PC-9 (cell line): ENCODE data around the gene SVOPL. TPM values are rescaled to one million over a fixed set of nuclear protein-coding genes. Genes with fewer than 3 reads are reported as not detected.
A peak's percentile ranks its signal among the peaks of the same experiment; 100 is the strongest.

ENCODE experiments used
- BruUV-seq: library from RNA; stranded (reverse); fragments of 400-500 nt; replicated peaks from 2 replicates; lab custom pipeline; 2021; lab: Mats Ljungman, UMichigan
- CTCF ChIA-PET: fragments of 300-600 bp; sonication (Branson Sonifier 250); formaldehyde crosslinking; loops from one replicate; lab custom pipeline; 2022; ENCODE audit warnings: antibody characterized with exemption; lab: Charles Lee
- POLR2A ChIA-PET: fragments of 300-600 bp; sonication (Branson Sonifier 250); formaldehyde crosslinking; loops from one replicate; lab custom pipeline; 2022; ENCODE audit warnings: antibody characterized with exemption; ENCODE audit not compliant: unreplicated experiment; lab: Charles Lee
- DNase-seq, 2 experiments: peaks; one replicate each; pipeline versions ENCODE4 v3.0.0 to v3.0.0-alpha.2; 2015 to 2022; ENCODE audit warnings: mixed read lengths in 1 of 2
- H2AFZ ChIP-seq: fragments of 200-600 bp; sonication (generic); 2 replicates; pipeline ENCODE4 v1.8.1; 2017; ENCODE audit warnings: antibody characterized with exemption
- H3F3A ChIP-seq: fragments of 200-600 bp; sonication (generic); 2 replicates; pipeline ENCODE4 v1.8.1; 2017; ENCODE audit warnings: antibody characterized with exemption, mild to moderate bottlenecking, low read depth; ENCODE audit not compliant: insufficient read depth
- H3K27ac ChIP-seq: fragments of 200-600 bp; sonication (generic); 2 replicates; pipeline ENCODE4 v1.6.1; 2016; ENCODE audit warnings: mixed run types
- H3K27me3 ChIP-seq: fragments of 200-600 bp; sonication (generic); 2 replicates; pipeline ENCODE4 v1.6.1; 2016; ENCODE audit warnings: low read depth, mixed run types; ENCODE audit not compliant: insufficient read depth
- H3K36me3 ChIP-seq: fragments of 200-600 bp; sonication (generic); 2 replicates; pipeline ENCODE4 v1.6.1; 2016; ENCODE audit warnings: low read depth, mixed run types
- H3K4me1 ChIP-seq: fragments of 200-600 bp; sonication (generic); replicated peaks from 2 replicates; pipeline ENCODE4 v1.6.1; 2016; ENCODE audit warnings: mixed run types; ENCODE audit not compliant: insufficient read depth
- H3K4me2 ChIP-seq: fragments of 200-600 bp; sonication (generic); 2 replicates; pipeline ENCODE4 v1.6.1; 2017; ENCODE audit warnings: mixed run types
- H3K4me3 ChIP-seq: fragments of 200-600 bp; sonication (generic); 2 replicates; pipeline ENCODE4 v1.6.1; 2016; ENCODE audit warnings: mixed run types
- H3K79me2 ChIP-seq: fragments of 200-600 bp; sonication (generic); 2 replicates; pipeline ENCODE4 v1.6.1; 2017; ENCODE audit warnings: low read depth, mixed run types
- H3K9me2 ChIP-seq: fragments of 200-600 bp; sonication (generic); 2 replicates; pipeline ENCODE4 v1.8.1; 2017; ENCODE audit warnings: mild to moderate bottlenecking; ENCODE audit not compliant: insufficient read depth
- H3K9me3 ChIP-seq: fragments of 200-600 bp; sonication (generic); 2 replicates; pipeline ENCODE4 v1.8.1; 2016; ENCODE audit warnings: low read depth; ENCODE audit not compliant: insufficient read depth
- H4K20me1 ChIP-seq: fragments of 200-600 bp; sonication (generic); 2 replicates; pipeline ENCODE4 v1.8.1; 2017; ENCODE audit not compliant: insufficient read depth
- EZH2 ChIP-seq: fragments of 200-600 bp; sonication (generic); IDR thresholded peaks from 2 replicates; pipeline ENCODE4 v1.8.0; 2017; ENCODE audit warnings: antibody characterized with exemption, low read depth
- intact Hi-C: fragments of 100-400 bp; cut with micrococcal nuclease; formaldehyde crosslinking; loops from one replicate; pipeline ENCODE4 v1.10.0; 2022; ENCODE audit not compliant: unreplicated experiment
- total RNA-seq: library from RNA; stranded (reverse); gene quantifications from 2 replicates; pipeline ENCODE4 v1.2.3, GENCODE V29; 2021
- TF ChIP-seq, protein P1 (sequence below): fragments of 200-600 bp; sonication (generic); conservative IDR thresholded peaks from 2 replicates; pipeline ENCODE4 v1.6.1; 2017; ENCODE audit warnings: mixed run types, antibody characterized with exemption, mild to moderate bottlenecking, moderate library complexity

Gene SVOPL
- total RNA-seq, 1 experiment from 2014 or later: 0.70 TPM

DNA sequence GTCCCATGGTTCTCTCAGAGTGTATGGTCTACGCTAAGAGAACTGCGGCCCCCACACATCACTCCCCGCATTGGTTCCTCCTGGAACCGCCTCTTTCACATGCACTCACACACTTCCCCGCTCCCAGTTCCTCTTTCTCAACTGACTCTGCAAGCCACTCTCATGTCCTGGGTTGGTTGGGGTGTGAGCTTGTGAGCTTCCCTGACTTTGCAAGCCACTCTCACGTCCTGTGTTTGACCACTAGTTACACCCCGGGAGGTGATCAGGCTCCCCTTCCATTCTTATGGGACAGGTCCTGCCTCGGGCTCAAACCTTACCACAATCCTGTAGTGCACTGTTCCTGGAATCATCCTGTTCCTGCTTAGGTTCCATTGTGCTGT is 136.1 kb downstream of the SVOPL start:
- DNase-seq: no peak
- H3K27me3 ChIP-seq: no peaks in the 10 kb centered on the region
- intact Hi-C loops: loop anchor here (2.0 kb wide), 2 partner anchors 94 to 104 kb away; partner anchors contain the start of gene TRIM24
- H2AFZ ChIP-seq: no peak overlapping the region
- no TSS peak for BruUV-seq
- peaks cover 21% of the 10 kb centered on the region; the same call in 1 of the 2 replicates for H3F3A ChIP-seq
- H3K27ac ChIP-seq: peak overlapping the region; percentile 37
- H3K4me2 ChIP-seq: peak overlapping the region; percentile 83
- TF ChIP-seq, protein P1, sequence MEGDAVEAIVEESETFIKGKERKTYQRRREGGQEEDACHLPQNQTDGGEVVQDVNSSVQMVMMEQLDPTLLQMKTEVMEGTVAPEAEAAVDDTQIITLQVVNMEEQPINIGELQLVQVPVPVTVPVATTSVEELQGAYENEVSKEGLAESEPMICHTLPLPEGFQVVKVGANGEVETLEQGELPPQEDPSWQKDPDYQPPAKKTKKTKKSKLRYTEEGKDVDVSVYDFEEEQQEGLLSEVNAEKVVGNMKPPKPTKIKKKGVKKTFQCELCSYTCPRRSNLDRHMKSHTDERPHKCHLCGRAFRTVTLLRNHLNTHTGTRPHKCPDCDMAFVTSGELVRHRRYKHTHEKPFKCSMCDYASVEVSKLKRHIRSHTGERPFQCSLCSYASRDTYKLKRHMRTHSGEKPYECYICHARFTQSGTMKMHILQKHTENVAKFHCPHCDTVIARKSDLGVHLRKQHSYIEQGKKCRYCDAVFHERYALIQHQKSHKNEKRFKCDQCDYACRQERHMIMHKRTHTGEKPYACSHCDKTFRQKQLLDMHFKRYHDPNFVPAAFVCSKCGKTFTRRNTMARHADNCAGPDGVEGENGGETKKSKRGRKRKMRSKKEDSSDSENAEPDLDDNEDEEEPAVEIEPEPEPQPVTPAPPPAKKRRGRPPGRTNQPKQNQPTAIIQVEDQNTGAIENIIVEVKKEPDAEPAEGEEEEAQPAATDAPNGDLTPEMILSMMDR: no peak
- no peak for TF ChIP-seq EZH2
- CTCF ChIA-PET: no interaction called here
- H3K4me1 ChIP-seq: peaks cover 18% of the 10 kb centered on the region
- H3K4me3 ChIP-seq: peak overlapping the region; percentile 41; the same call in 1 of the 2 replicates
- no peaks in the 10 kb centered on the region for H3K79me2 ChIP-seq
- no peaks in the 10 kb centered on the region for H4K20me1 ChIP-seq
- H3K9me3 ChIP-seq: peaks cover 24% of the 10 kb centered on the region
- H3K36me3 ChIP-seq: peaks cover 31% of the 10 kb centered on the region
- no peaks in the 10 kb centered on the region for H3K9me2 ChIP-seq
- POLR2A ChIA-PET: no interaction called here

DNA sequence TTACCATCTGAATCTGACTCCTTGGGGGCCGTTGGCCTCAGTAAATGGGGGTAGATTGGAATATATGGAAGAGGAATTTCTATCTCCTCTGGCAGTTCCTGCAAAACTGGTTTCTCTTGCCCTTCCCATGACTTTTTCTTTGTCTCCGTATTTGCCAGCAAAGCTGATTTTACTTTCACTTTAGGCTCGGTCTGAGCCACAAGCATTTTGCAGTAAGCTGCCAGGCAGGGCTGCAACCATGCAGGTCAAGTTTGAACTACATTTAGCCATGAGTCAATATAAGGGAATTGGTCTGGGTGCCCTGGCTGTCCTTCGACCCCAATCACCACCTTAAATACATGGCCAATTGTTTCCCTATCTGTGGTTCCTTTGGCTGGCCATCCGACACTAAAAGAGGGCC is 136.8 kb downstream of the SVOPL start:
- no peaks in the 10 kb centered on the region for H3K79me2 ChIP-seq
- H3F3A ChIP-seq: peaks cover 21% of the 10 kb centered on the region; the same call in 1 of the 2 replicates
- H3K27me3 ChIP-seq: no peaks in the 10 kb centered on the region
- POLR2A ChIA-PET: no interaction called here
- peak overlapping the region; percentile 37 for H3K27ac ChIP-seq
- CTCF ChIA-PET: no interaction called here
- no peak overlapping the region for H2AFZ ChIP-seq
- TF ChIP-seq, protein P1: no peak
- TF ChIP-seq EZH2: no peak
- peak; percentile 71 to 90 for DNase-seq
- peak overlapping the region; percentile 83 for H3K4me2 ChIP-seq
- H3K36me3 ChIP-seq: peaks cover 32% of the 10 kb centered on the region
- no peaks in the 10 kb centered on the region for H4K20me1 ChIP-seq
- H3K9me3 ChIP-seq: peaks cover 24% of the 10 kb centered on the region
- no peaks in the 10 kb centered on the region for H3K9me2 ChIP-seq
- H3K4me1 ChIP-seq: peaks cover 18% of the 10 kb centered on the region
- BruUV-seq: no TSS peak
- H3K4me3 ChIP-seq: peak overlapping the region; percentile 41; the same call in 1 of the 2 replicates
- intact Hi-C loops: loop anchor here (2.0 to 5.0 kb wide), 3 partner anchors 94 to 173 kb away; partner anchors contain the start of gene TRIM24

DNA sequence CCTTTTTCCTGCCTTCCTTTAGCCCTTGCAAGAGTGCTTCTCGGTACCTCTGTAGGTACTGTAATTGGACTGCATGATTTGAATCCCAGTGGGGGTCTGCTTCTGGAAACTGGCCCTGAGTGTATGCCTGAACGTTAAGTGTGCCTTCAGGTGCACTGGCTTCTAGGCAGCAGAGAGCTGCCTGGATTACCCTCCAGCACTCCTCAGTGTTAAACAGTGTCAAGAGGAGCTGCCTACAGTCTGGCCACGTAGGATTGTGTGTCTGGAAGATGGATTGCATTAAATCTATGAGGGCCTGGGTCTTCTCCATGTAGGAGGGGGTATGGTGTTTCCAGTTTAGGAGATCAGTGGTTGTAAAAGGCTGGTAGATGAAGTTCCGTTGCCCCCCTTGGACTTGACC is 137.4 kb downstream of the SVOPL start:
- peaks cover 38% of the 10 kb centered on the region for H3K36me3 ChIP-seq

More for the DNA sequence above, 137.4 kb downstream of the SVOPL start:
- intact Hi-C loops: loop anchor here (2.0 to 5.0 kb wide), 3 partner anchors 95 to 173 kb away; partner anchors contain the start of gene TRIM24
- Histone ChIP-seq H3F3A (peaks cover 21% of the 10 kb centered on the region; the same call in 1 of the 2 replicates), H3K4me3 (peak overlapping the region; percentile 41; the same call in 1 of the 2 replicates), H3K27ac (peak overlapping the region; percentile 37), H4K20me1 (no peaks in the 10 kb centered on the region), H2AFZ (no peak overlapping the region), H3K9me2 (no peaks in the 10 kb centered on the region), H3K4me1 (peaks cover 18% of the 10 kb centered on the region), H3K4me2 (peak overlapping the region; percentile 83), H3K27me3 (no peaks in the 10 kb centered on the region), H3K79me2 (no peaks in the 10 kb centered on the region), H3K9me3 (peaks cover 24% of the 10 kb centered on the region)
- no peak for DNase-seq
- no TSS peak for BruUV-seq
- TF ChIP-seq, protein P1: no peak
- no peak for TF ChIP-seq EZH2
- ChIA-PET POLR2A (no interaction called here), CTCF (no interaction called here)
